ENCODE measurements around the gene SETDB2.

Gene SETDB2

GRCh38 chr13:49435992-49436391, 8.1 kb upstream of the SETDB2 start:
- DNase-seq = no peak

DNA sequence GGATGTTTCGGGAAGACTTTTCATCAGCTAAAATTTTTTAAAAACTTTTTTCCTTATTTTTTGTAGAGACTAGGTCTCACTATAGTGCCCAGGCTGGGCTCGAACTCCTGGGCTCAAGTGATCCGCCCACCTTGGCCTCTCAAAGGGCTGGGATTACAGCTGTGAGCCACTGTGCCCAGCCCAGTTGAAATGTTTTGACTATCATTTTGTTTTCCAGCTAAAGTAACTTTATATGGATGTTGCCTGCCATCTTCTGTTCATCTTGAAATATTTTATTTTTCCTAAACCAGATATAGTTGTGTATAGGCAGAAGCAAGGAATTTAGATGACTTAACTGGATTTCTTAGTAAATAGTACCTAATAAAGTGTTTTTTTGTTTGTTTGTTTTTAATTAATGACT, 7.2 kb upstream of the SETDB2 start:
- DNase-seq = no peak

DNA sequence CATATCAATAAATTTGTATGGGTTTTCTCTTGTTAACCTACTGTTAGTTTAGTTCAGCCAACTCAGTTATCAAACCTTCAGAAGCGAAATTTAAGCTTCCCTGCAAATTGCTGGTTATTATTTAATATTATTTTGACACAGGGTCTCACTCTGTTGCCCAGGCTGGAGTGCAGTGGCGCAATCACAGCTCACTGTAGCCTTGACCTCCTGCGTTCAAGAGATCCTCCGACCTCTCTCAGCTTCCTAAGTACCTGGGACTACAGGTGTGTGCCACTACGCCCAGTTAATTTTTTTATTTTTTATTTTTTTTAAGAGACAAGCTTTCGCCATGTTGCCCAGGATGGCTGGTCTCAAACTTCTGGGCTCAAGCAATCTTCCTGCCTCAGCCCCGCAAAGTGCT, 6.4 kb upstream of the SETDB2 start:
- no peak for DNase-seq

DNA sequence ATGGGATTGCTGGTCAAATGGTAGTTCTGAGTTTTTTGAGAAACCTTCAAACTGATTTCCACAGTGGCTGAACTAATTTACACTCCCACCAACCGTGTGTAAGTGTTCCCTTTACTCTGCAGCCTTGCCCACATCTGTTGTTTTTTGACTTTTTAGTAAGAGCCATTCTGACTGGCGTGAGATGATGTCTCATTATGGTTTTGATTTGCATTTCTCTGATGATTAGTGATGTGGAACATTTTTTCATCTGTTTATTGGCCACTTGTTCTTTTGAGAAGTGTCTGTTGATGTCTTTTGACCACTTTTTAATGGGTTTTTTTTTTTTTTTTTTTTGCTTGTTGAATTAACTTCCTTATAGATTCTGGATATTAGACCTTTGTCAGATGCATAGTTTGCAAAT, 4.5 kb upstream of the SETDB2 start:
- DNase-seq = no peak

DNA sequence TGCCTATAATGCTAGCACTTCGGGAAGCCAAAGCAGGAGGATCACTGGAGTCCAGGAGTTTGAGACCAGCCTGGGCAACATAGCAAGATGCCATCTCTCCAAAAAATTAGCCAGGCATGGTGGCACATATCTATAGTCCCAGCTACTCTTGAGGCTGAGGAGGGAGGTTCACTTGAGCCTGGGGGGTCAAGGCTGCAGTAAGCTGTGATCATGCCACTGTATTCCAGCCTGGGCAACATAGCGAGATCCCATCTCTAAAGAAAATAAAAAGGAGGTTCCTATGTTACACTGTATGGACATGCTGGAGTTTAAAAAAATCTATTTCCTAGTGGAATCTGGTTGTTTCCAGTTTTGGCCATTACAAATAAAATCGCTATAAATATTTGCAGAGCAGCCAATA, 2.8 kb upstream of the SETDB2 start:
- no peak for DNase-seq

- no peak for DNase-seq
Observed at GRCh38 chr13:49441846-49442245, 2.2 kb upstream of the SETDB2 start.

DNA sequence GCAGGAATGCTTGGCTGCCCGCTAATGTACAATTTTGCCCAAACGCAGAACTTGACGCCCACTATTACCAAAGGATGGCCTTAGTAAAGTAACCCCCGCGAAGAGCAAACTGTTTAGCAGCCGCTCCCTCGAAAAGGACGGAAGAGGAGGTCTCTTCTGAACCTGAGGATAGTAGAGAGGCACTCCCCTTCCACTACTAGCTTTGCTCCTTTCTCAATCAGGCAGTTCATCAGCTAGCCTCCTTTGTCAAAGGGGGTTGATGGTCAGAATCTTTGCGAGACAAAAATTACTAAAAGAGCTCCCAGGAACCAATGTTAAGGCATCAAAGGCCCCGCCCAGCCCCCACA, 744 bp upstream of the SETDB2 start:
- no peak for DNase-seq

- DNase-seq = peak; percentile 37 to 46
Observed at GRCh38 chr13:49444524-49445395, 686 bp downstream of the SETDB2 start.

DNA sequence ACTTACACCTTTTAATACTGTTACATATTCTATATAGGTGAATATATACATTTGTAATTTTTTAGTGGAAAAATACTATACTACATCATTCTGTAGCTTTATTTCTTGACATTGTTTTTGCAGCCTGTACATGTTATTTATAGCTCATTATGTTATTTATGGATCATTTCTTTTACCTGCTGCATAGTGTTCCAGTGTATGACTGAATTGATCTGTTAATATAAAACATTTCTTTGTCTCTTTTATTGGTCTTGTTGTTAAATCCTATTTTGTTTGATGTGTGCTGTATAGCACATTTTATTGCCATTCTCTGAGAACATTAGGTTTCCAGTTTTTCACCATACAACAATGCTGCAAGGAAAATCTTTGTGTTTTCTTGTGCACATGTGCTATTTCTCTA, 2.4 kb downstream of the SETDB2 start:
- DNase-seq = no peak

- DNase-seq = no peak
Observed at GRCh38 chr13:49448753-49449152, 4.7 kb downstream of the SETDB2 start.

DNA sequence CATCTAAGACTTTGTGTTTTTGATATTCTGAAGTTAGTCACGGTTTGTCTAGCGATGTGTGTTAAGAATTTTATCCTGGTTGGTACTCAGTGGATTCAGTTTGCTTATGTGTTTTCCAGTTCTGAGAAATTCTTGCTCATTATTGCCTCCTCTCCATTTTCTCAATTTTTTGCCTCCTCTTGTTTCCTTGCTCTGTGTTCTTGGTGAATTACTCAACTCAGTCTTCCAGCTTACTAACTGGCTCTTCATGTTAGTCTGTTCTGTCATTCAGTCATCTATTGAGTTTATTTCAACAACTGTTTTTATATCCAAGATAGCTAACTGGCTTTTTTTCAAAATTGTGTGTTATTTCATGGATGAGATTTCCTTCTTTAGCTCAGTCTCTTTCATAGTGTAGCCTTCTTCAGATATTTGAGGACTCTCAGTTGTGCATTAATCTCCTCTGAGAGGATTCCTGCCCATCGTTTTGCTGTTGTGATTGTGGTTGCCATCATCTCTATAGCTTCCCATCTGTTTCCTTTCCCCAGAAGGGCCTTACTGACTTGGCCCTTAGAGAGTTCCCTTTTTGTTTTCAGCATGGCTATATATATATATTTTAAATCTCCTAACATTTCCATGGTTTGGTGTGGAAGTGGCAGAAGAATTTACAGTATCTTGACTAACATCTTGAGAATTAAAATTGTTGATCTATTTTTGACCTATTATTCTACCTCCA, 6.2 kb downstream of the SETDB2 start:
- no peak for DNase-seq

- no peak for DNase-seq
Observed at GRCh38 chr13:49452725-49453457, 8.8 kb downstream of the SETDB2 start.

DNA sequence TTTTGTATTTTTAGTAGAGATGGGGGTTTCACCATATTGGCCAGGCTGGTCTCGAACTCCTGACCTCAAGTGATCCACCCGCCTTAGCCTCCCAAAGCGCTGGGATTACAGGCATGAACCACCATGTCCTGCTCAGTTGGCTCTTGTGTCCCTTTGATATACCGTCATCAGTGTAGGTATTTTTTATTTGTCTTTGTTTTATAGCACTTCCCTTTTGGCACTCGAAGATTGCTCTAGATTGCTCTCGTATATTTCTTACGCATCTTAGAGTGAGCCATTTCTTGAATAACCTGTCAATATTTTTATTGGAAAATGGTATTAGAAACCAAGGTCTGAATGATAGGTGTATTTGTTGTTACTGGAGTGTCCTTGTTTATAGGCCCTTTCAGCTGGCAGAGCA, 9.4 kb downstream of the SETDB2 start:
- no peak for DNase-seq

DNA sequence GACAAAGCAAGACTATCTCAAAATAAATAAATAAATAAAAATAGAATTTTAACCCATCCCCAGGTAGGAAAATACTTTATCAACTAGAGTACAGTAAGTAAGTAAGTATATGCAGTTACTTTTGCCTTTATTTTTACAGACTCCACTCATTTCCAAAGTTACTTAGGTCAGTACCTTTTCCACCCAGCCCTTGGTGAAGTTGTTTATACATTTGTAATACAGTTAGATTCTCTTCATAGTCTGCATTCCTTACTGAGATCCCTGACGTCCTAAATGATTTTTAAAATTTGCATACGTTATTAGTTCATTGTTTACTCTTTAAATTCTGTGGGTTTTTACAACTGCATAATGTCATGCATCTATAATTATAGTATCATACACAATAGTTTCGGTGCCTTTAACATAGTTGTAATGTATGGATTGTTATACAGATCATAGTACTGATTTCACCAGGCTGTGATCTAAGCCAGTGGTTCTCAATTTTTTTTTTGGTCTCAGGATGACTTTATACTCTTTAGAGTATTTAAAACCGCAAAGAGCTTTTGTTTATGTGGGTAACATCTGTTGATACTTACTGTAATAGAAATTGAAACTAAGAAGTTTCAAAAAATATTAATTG, 10.4 kb downstream of the SETDB2 start:
- DNase-seq = no peak

DNA sequence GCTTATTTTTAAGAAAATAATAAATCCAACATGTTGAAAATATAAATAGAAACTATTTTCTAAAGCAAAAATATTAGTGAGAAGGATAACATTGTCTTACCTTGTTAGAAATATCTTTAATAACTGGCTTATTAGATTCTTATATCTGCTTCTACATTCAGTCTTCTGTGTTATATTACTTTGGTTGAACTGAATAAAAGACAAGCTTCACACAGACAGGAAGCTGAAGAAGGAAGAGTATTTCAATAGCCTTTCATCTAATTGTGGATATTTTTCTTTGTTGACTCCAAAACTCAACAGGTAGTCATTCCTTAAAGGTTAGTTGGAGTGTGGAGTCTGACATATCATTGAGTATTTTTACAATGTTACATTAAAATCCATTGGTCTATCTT, 10.9 kb downstream of the SETDB2 start:
- DNase-seq = no peak

- no peak for DNase-seq
Observed at GRCh38 chr13:49456156-49456555, 12.1 kb downstream of the SETDB2 start.

GRCh38 chr13:49457221-49457620, 13.1 kb downstream of the SETDB2 start:
- DNase-seq = no peak

DNA sequence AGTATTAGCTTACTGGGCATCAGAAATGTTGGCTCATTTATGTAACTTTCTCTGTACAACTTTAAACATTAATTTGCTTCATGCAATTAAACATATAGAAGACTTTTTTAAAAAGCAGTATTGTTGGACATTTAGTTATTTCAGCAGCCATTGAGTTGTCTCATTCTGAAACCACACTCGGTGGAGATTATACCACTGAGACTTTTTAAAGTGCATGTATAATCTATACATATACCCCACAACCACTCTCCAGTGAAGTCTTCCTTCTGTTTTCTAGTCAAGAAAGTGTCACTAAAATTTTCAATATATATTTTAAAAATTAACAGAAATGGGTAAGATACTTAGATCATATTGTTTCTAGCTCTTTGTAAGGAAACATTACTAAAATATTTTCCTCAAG, 15.5 kb downstream of the SETDB2 start:
- no peak for DNase-seq

- DNase-seq = no peak
Observed at GRCh38 chr13:49464085-49464484, 20.0 kb downstream of the SETDB2 start.

- no peak for DNase-seq
Observed at GRCh38 chr13:49464621-49465325, 20.7 kb downstream of the SETDB2 start.

DNA sequence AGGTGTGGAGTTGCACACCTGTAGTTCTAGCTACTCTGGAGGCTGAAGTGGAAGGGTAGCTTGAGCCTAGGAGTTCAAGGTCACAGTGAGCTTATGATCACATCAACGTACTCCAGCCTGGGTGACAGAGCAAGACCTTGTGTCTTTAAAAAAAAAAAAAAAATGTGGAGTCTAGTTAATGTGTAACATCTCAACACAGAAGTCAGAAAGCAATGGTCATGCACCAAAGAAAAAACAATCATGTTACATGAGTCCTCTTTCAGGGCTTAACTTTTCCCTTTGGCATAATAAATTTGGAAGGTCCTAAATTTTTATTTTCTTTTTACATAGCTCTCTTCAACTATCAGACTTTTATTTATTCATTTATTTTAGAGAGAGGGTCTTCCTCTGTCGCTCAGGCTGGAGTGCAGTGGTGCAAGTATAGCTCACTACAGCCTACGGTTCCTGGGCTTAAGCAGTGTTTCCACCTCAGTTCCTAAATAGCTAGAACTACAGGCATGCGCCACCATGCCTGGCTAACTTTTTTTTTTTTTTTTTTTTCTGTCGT, 22.3 kb downstream of the SETDB2 start:
- DNase-seq = no peak

GRCh38 chr13:49472186-49472585, 28.1 kb downstream of the SETDB2 start:
- DNase-seq = no peak
